GM12878 (cell line): ENCODE data around the gene MR1. TPM values are rescaled to one million over a fixed set of nuclear protein-coding genes. Genes with fewer than 3 reads are reported as not detected.

ENCODE experiments used
- DPF2 ChIP-seq: fragments of 450-650 bp; IDR thresholded peaks from 2 replicates; pipeline ENCODE4 v1.6.1; 2017; ENCODE audit warnings: mild to moderate bottlenecking
- GATAD2B ChIP-seq: fragments of 450-650 bp; conservative IDR thresholded peaks from 2 replicates; pipeline ENCODE4 v1.6.1; 2017; ENCODE audit warnings: low read depth, mild to moderate bottlenecking, moderate library complexity
- HSF1 ChIP-seq: fragments of 150-350 bp; IDR thresholded peaks from 2 replicates; pipeline ENCODE4 v1.6.1; 2014; ENCODE audit warnings: mild to moderate bottlenecking, low read depth, low read length
- IKZF2 ChIP-seq, 2 experiments: fragments of 450-650 bp; IDR thresholded peaks; 2 replicates each; pipeline ENCODE4 v1.6.1; 2017; ENCODE audit warnings: mild to moderate bottlenecking in 2 of 2, moderate library complexity in 2 of 2
- MXI1 ChIP-seq: fragments of 150-350 bp; IDR thresholded peaks from 2 replicates; pipeline ENCODE4 v1.6.1; 2011; ENCODE audit warnings: low read depth, mild to moderate bottlenecking, inconsistent platforms, low read length, improper control_type of control experiment
- RELB ChIP-seq: fragments of 450-650 bp; IDR thresholded peaks from 2 replicates; pipeline ENCODE4 v1.6.1; 2017; ENCODE audit warnings: low read depth, mild to moderate bottlenecking, moderate library complexity
- REST ChIP-seq: IDR thresholded peaks from 2 replicates; pipeline ENCODE4 v1.6.1; 2012; ENCODE audit warnings: mild to moderate bottlenecking, low read depth, low read length
- RUNX3 ChIP-seq: IDR thresholded peaks from 2 replicates; pipeline ENCODE4 v1.6.1; 2012; ENCODE audit warnings: low read length, inconsistent platforms
- SUZ12 ChIP-seq: fragments of 200-600 bp; sonication (generic); IDR thresholded peaks from one replicate; pipeline ENCODE4 v1.6.1; 2018; ENCODE audit warnings: antibody characterized with exemption, mild to moderate bottlenecking; ENCODE audit not compliant: unreplicated experiment
- TBL1XR1 ChIP-seq: IDR thresholded peaks from 2 replicates; pipeline ENCODE4 v1.6.1; 2012; ENCODE audit warnings: low read depth, low read length, improper control_type of control experiment
- TCF12 ChIP-seq: IDR thresholded peaks from 2 replicates; pipeline ENCODE4 v1.6.1; 2011; ENCODE audit warnings: low read depth, mild to moderate bottlenecking, low read length
- polyA plus RNA-seq, 11 experiments: library from polyadenylated mRNA; depleted of rRNA in 4 of 11; unstranded in 6 of 11; stranded (reverse) in 5 of 11; fragments of >200 nt; fragmentation: Nextera tagmentation in 4 of 11; fragmentation: Illumina TruSeq in 1 of 11; extraction: Ambion mirVana in 4 of 11; extraction: Trizol in 1 of 11; gene quantifications; 1 replicate in 1 of 11; 2 replicates in 10 of 11; pipeline versions ENCODE4 v1.2.1 to v1.2.3, GENCODE V29; 2011 to 2016; ENCODE audit warnings: inconsistent platforms in 2 of 11, missing spikeins in 2 of 11, low read depth in 1 of 11
- total RNA-seq, 4 experiments: library from RNA; depleted of rRNA in 3 of 4; stranded (reverse); fragments of >200 nt in 3 of 4; fragmentation: Illumina TruSeq in 1 of 4; extraction: Trizol in 1 of 4; gene quantifications; 2 replicates each; pipeline versions ENCODE4 v1.2.1 to v1.2.3, GENCODE V29; 2013 to 2021
- TF ChIP-seq, protein P1 (sequence below): IDR thresholded peaks from 2 replicates; pipeline ENCODE4 v1.6.1; 2012; ENCODE audit warnings: low read length, inconsistent platforms
- TF ChIP-seq, protein P2 (sequence below): fragments of 450-650 bp; IDR thresholded peaks from 2 replicates; pipeline ENCODE4 v1.6.1; 2017; ENCODE audit warnings: borderline replicate concordance
- TF ChIP-seq, protein P3 (sequence below): fragments of 150-350 bp; IDR thresholded peaks from 2 replicates; pipeline ENCODE4 v1.6.1; 2016; ENCODE audit warnings: low read depth, low read length
- TF ChIP-seq, protein P4 (sequence below): fragments of 450-650 bp; IDR thresholded peaks from 2 replicates; pipeline ENCODE4 v1.6.1; 2014; ENCODE audit warnings: mild to moderate bottlenecking

The MR1 gene
- total and polyA plus RNA-seq, 10 of the 15 experiments (the other 5 are each of a cell fraction or from before 2014, with no cell fraction given) = 24.7 to 65.9 (median 30.9) TPM

- no peak for TF ChIP-seq REST
- peak; percentile 99 for TF ChIP-seq HSF1
- TF ChIP-seq, protein P1, sequence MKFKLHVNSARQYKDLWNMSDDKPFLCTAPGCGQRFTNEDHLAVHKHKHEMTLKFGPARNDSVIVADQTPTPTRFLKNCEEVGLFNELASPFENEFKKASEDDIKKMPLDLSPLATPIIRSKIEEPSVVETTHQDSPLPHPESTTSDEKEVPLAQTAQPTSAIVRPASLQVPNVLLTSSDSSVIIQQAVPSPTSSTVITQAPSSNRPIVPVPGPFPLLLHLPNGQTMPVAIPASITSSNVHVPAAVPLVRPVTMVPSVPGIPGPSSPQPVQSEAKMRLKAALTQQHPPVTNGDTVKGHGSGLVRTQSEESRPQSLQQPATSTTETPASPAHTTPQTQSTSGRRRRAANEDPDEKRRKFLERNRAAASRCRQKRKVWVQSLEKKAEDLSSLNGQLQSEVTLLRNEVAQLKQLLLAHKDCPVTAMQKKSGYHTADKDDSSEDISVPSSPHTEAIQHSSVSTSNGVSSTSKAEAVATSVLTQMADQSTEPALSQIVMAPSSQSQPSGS = peak; percentile 80
- peak; percentile 46; the same call in 1 of the 2 replicates for TF ChIP-seq RELB
- TF ChIP-seq TCF12 = no peak
- TF ChIP-seq, protein P2, sequence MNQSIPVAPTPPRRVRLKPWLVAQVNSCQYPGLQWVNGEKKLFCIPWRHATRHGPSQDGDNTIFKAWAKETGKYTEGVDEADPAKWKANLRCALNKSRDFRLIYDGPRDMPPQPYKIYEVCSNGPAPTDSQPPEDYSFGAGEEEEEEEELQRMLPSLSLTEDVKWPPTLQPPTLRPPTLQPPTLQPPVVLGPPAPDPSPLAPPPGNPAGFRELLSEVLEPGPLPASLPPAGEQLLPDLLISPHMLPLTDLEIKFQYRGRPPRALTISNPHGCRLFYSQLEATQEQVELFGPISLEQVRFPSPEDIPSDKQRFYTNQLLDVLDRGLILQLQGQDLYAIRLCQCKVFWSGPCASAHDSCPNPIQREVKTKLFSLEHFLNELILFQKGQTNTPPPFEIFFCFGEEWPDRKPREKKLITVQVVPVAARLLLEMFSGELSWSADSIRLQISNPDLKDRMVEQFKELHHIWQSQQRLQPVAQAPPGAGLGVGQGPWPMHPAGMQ = no peak
- TF ChIP-seq GATAD2B = 0 out of 2 replicates have a peak, but pooled peaks have one; percentile 19
- peak; percentile 7; the same call in 1 of the 2 replicates for TF ChIP-seq MXI1
- TF ChIP-seq IKZF2 (IDR thresholded peaks at IDR 0.05) = peak; percentile 67 to 70; a peak in 3 of 4 replicates
- TF ChIP-seq TBL1XR1 = no peak
- TF ChIP-seq, protein P3, sequence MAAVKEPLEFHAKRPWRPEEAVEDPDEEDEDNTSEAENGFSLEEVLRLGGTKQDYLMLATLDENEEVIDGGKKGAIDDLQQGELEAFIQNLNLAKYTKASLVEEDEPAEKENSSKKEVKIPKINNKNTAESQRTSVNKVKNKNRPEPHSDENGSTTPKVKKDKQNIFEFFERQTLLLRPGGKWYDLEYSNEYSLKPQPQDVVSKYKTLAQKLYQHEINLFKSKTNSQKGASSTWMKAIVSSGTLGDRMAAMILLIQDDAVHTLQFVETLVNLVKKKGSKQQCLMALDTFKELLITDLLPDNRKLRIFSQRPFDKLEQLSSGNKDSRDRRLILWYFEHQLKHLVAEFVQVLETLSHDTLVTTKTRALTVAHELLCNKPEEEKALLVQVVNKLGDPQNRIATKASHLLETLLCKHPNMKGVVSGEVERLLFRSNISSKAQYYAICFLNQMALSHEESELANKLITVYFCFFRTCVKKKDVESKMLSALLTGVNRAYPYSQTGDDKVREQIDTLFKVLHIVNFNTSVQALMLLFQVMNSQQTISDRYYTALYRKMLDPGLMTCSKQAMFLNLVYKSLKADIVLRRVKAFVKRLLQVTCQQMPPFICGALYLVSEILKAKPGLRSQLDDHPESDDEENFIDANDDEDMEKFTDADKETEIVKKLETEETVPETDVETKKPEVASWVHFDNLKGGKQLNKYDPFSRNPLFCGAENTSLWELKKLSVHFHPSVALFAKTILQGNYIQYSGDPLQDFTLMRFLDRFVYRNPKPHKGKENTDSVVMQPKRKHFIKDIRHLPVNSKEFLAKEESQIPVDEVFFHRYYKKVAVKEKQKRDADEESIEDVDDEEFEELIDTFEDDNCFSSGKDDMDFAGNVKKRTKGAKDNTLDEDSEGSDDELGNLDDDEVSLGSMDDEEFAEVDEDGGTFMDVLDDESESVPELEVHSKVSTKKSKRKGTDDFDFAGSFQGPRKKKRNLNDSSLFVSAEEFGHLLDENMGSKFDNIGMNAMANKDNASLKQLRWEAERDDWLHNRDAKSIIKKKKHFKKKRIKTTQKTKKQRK = no peak
- 0 out of 2 replicates have a peak, but pooled peaks have one; percentile 52 for TF ChIP-seq DPF2
- peak; percentile 66 for TF ChIP-seq RUNX3
- TF ChIP-seq SUZ12 = no peak
- TF ChIP-seq, protein P4, sequence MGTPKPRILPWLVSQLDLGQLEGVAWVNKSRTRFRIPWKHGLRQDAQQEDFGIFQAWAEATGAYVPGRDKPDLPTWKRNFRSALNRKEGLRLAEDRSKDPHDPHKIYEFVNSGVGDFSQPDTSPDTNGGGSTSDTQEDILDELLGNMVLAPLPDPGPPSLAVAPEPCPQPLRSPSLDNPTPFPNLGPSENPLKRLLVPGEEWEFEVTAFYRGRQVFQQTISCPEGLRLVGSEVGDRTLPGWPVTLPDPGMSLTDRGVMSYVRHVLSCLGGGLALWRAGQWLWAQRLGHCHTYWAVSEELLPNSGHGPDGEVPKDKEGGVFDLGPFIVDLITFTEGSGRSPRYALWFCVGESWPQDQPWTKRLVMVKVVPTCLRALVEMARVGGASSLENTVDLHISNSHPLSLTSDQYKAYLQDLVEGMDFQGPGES = 0 out of 2 replicates have a peak, but pooled peaks have one; percentile 23
Observed at GRCh38 chr1:181087400-181087901, 53.7 kb downstream of the MR1 start (continued).
